ENCODE data around the gene DNPH1. TPM values are rescaled to one million over a fixed set of nuclear protein-coding genes. Genes with fewer than 3 reads are reported as not detected.

DNPH1 gene
- total and polyA plus RNA-seq, 9 donors, result 13.6 to 120 (median 44.7) TPM

DNA sequence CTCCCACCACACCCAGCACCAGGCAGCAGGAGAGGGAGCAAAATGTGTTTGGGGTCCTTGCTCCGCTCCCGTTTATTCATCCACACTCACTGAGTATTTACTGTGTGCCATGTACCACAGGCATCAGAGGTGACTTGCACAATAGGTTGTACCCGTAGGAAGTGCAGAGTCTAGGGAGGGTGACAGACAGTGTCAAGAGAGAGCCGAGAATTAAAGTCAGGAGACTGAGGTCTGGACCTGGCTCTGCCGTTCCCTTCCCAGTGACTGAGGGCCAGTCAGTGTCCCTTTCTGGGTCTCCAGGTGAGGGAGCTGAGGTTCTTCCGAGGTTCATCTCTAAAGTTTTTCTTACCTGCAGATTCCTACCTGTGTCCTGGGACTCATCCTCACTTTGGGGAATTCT lies 36.3 kb upstream of the DNPH1 start:
- Histone ChIP-seq H3K4me3 (no peak overlapping the region), H3K27ac (no peak overlapping the region), H3K9me3 (no peaks in the 10 kb centered on the region), H3K4me1 (ENCODE audit: insufficient read depth) (peaks cover 3% of the 10 kb centered on the region), H3K27me3 (no peaks in the 10 kb centered on the region), H3K36me3 (no peaks in the 10 kb centered on the region)
- no peak for TF ChIP-seq CTCF (IDR thresholded peaks at IDR 0.05)
- TF ChIP-seq EP300 (IDR thresholded peaks at IDR 0.05), result no peak
- intact Hi-C loops (cut with DNase I), result loop anchor here in 2 of 4 donors (10.0 kb wide), 2 partner anchors 229 to 239 kb away; no protein-coding TSS in a partner anchor
- no peak for DNase-seq
- WGBS, 3 donors, result 84 to 93% (median 90%) methylated on average over 6 of the region's 6 CpGs

DNA sequence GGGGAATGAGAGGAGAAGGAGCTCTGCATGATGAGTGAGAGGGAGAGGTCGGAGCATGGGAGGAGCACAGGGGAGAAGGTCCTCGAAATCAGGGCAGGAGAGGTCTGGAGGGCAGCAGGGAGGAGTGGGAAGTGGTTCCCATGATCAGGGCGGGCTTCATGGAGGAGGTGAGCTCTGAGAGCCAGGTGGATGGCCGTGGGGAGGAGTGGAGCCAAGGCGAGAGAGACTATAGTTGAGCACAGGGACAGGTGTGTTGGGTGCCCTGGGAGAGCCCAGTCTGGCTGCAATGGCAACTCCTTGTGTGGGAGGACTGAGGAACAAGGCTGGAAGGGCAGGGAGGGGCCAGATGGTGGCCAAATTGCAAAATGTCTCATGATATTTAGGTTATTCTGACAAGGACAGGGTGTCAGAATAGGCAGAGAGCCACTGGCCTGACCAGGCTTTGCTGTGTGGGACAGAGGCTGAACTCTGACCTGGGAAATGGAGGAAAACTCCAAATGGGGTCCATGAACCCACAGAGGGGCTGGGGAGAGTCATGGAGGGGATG lies 35.4 kb upstream of the DNPH1 start:
- no peak for DNase-seq
- Histone ChIP-seq H3K9me3 (no peaks in the 10 kb centered on the region), H3K36me3 (no peaks in the 10 kb centered on the region), H3K4me3 (no peak overlapping the region), H3K4me1 (ENCODE audit: insufficient read depth) (peaks cover 3% of the 10 kb centered on the region), H3K27me3 (no peaks in the 10 kb centered on the region), H3K27ac (no peak overlapping the region)
- 81 to 90% (median 85%) methylated on average over 5 of the region's 5 CpGs for WGBS, 3 donors
- TF ChIP-seq EP300 (IDR thresholded peaks at IDR 0.05), result no peak
- TF ChIP-seq CTCF (IDR thresholded peaks at IDR 0.05), result no peak
- TF ChIP-seq POLR2A (IDR thresholded peaks at IDR 0.05), result no peak
- intact Hi-C loops (cut with DNase I), result loop anchor here in 2 of 4 donors (10.0 kb wide), 2 partner anchors 230 to 240 kb away; no protein-coding TSS in a partner anchor

DNA sequence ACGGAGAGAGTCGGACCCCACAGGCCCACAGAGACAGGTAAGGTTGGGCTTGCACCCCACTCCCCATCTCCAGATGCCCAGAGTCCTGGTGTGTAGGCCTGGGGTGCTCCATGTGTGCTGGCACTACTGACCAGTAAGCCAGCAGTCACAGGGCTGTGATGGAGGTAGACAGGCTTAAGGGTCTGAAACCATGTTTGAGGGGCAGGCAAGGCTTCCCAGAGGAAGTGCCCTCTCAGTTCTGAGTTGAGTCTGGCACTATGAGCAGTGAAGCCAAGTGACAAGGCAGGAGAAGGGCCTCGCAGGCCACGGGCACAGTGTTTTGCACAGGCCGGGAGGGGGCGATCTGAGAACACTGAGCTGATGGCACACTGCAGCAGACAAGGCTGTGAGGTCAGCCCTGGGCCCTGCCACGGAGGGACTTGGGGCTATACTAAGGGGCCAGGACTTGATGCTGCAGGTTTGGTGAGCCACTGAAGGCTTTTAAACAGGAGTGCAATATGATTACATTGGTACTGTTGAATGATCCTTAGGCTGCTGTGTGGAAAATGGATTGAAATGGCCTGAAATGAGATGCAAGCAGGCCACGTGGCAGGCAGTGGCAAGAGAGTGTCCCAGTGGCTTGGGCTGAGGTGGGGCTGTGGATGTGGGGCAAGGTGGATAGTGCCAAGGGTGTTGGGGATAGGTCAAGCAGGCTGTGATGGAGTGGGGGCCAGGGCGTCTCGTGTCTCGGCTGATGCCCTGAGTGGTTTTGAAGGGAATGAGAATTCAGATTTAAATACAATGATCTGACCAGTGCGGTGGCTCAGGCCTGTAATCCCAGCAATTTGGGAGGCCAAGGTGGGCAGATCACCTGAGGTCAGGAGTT lies 34.3 kb upstream of the DNPH1 start:
- DNase-seq, result peak in 3 of 5 donors; percentile 42 to 63 (median 50)
- WGBS, 3 donors, result 62 to 66% (median 63%) methylated on average over 12 of the region's 12 CpGs
- TF ChIP-seq POLR2A (IDR thresholded peaks at IDR 0.05), result no peak
- TF ChIP-seq EP300 (IDR thresholded peaks at IDR 0.05), result no peak
- peak in 1 of 3 donors; percentile 21 for TF ChIP-seq CTCF (IDR thresholded peaks at IDR 0.05)

GRCh38 chr6:43262780-43263313 lies 33.6 kb upstream of the DNPH1 start:
- H3K27ac ChIP-seq, result no peak overlapping the region
- WGBS, 3 donors, result 87 to 89% (median 88%) methylated on average over 39 of the region's 39 CpGs
- H3K4me1 ChIP-seq (ENCODE audit: insufficient read depth), result no peaks in the 10 kb centered on the region
- TF ChIP-seq CTCF (IDR thresholded peaks at IDR 0.05) (no peak), EP300 (IDR thresholded peaks at IDR 0.05) (no peak), POLR2A (IDR thresholded peaks at IDR 0.05) (no peak)
- no peaks in the 10 kb centered on the region for H3K27me3 ChIP-seq
- H3K36me3 ChIP-seq, result no peaks in the 10 kb centered on the region
- DNase-seq, result no peak
- intact Hi-C loops (cut with DNase I), result loop anchor here in 2 of 4 donors (10.0 kb wide), 2 partner anchors 232 to 242 kb away; no protein-coding TSS in a partner anchor
- no peaks in the 10 kb centered on the region for H3K9me3 ChIP-seq
- no peak overlapping the region for H3K4me3 ChIP-seq

More for the DNA sequence above, 34.3 kb upstream of the DNPH1 start:
- Histone ChIP-seq H3K27me3 (no peaks in the 10 kb centered on the region), H3K36me3 (no peaks in the 10 kb centered on the region), H3K9me3 (no peaks in the 10 kb centered on the region), H3K4me1 (ENCODE audit: insufficient read depth) (no peaks in the 10 kb centered on the region), H3K4me3 (no peak overlapping the region), H3K27ac (no peak overlapping the region)
- intact Hi-C loops (cut with DNase I), result loop anchor here in 2 of 4 donors (10.0 kb wide), 2 partner anchors 231 to 241 kb away; no protein-coding TSS in a partner anchor

Measured in ovary (tissue), 9 donors.